Glutamatergic neuron (in vitro differentiated cells): ENCODE data around the gene CFAP58. TPM values are rescaled to one million over a fixed set of nuclear protein-coding genes. Genes with fewer than 3 reads are reported as not detected.

Source experiments
- DNase-seq: peaks from one replicate; pipeline ENCODE4 v3.0.0; 2022
- H3K27ac Mint-ChIP-seq: one replicate; pipeline ENCODE4 v1.8.0; 2020; ENCODE audit warnings: mild to moderate bottlenecking, mixed read lengths, inconsistent platforms; ENCODE audit not compliant: unreplicated experiment
- H3K27me3 Mint-ChIP-seq: one replicate; pipeline ENCODE4 v1.8.0; 2020; ENCODE audit warnings: mild to moderate bottlenecking, moderate library complexity, mixed read lengths, inconsistent platforms; ENCODE audit not compliant: unreplicated experiment
- H3K36me3 Mint-ChIP-seq: one replicate; pipeline ENCODE4 v1.8.0; 2020; ENCODE audit warnings: mild to moderate bottlenecking, mixed read lengths, inconsistent platforms; ENCODE audit not compliant: unreplicated experiment
- H3K4me1 Mint-ChIP-seq: one replicate; pipeline ENCODE4 v1.8.0; 2020; ENCODE audit warnings: mild to moderate bottlenecking, low read depth, mixed read lengths, inconsistent platforms; ENCODE audit not compliant: unreplicated experiment
- H3K4me3 Mint-ChIP-seq: one replicate; pipeline ENCODE4 v1.8.0; 2020; ENCODE audit warnings: mild to moderate bottlenecking, mixed read lengths, inconsistent platforms; ENCODE audit not compliant: unreplicated experiment
- H3K9me3 Mint-ChIP-seq: one replicate; pipeline ENCODE4 v1.8.0; 2020; ENCODE audit warnings: mild to moderate bottlenecking, moderate library complexity, mixed read lengths, inconsistent platforms; ENCODE audit not compliant: unreplicated experiment
- CTCF ChIP-seq: fragments of 200-600 bp; sonication (generic); IDR thresholded peaks from one replicate; pipeline ENCODE4 v1.5.0; 2021; ENCODE audit not compliant: partially characterized antibody, unreplicated experiment
- total RNA-seq: library from RNA; stranded (reverse); fragmentation: NEBNext Ultra II Directional; extraction: Animal tissue kit (Norgen Biotek cat#: 25700); gene quantifications from one replicate; pipeline ENCODE4 v1.2.1, GENCODE V29; 2021; ENCODE audit not compliant: unreplicated experiment

CFAP58 gene
- total RNA-seq, 1 donor from 2014 or later: 2.2 TPM

DNA sequence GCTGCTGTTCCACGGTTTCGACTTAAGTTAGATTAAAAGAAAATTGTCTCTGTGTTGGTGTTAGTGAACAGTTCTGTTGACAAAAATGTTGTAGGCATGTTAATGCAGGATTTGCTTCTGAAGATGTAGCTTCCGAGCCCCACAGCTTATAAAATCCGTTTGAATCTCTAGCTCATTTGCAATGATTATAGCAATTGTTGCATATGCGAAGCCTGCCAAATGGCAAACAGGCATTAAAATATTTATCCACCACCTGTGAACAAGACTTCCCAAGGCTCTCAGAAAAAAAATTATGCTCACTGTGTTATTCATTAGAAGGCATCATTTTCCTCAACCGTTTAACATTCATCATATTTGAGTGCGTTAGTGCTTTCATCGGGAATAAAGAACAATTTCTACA lies 14.3 kb downstream of the CFAP58 start:
- no peak for DNase-seq
- peaks cover 2% of the 10 kb centered on the region for H3K27me3 Mint-ChIP-seq
- H3K4me1 Mint-ChIP-seq: peaks cover 20% of the 10 kb centered on the region
- no peak for TF ChIP-seq CTCF
- no peak overlapping the region for H3K4me3 Mint-ChIP-seq
- peaks cover 1% of the 10 kb centered on the region for H3K9me3 Mint-ChIP-seq
- no peaks in the 10 kb centered on the region for H3K36me3 Mint-ChIP-seq
- H3K27ac Mint-ChIP-seq: no peak overlapping the region

DNA sequence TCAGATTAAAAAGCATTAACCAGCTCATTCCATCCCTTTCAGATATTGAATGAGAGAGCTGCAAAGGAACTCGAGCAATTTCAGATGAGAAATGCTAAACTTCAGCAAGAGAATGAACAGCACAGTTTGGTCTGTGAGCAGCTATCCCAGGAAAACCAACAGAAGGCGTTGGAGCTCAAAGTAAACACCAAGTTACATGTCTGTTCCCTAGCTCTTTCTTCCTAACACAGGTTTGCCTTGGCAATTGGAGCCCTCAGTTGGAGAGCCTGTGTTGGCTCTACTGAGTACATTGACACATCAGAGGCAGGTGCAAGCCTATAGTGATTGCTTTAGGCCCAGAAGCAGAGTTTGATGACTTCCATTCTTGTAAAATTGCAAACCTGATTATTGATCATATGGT lies 14.7 kb downstream of the CFAP58 start:
- Mint-ChIP-seq H3K27me3 (peaks cover 2% of the 10 kb centered on the region), H3K36me3 (no peaks in the 10 kb centered on the region), H3K4me1 (peaks cover 20% of the 10 kb centered on the region), H3K27ac (no peak overlapping the region), H3K4me3 (no peak overlapping the region), H3K9me3 (peaks cover 1% of the 10 kb centered on the region)
- no peak for TF ChIP-seq CTCF
- no peak for DNase-seq

- Mint-ChIP-seq H3K4me1 (peaks cover 11% of the 10 kb centered on the region), H3K36me3 (no peaks in the 10 kb centered on the region), H3K9me3 (peaks cover 1% of the 10 kb centered on the region), H3K27me3 (no peaks in the 10 kb centered on the region), H3K4me3 (no peak overlapping the region), H3K27ac (no peak overlapping the region)
- no peak for TF ChIP-seq CTCF
- DNase-seq: no peak
Observed at GRCh38 chr10:104371753-104372152, 18.1 kb downstream of the CFAP58 start.

DNA sequence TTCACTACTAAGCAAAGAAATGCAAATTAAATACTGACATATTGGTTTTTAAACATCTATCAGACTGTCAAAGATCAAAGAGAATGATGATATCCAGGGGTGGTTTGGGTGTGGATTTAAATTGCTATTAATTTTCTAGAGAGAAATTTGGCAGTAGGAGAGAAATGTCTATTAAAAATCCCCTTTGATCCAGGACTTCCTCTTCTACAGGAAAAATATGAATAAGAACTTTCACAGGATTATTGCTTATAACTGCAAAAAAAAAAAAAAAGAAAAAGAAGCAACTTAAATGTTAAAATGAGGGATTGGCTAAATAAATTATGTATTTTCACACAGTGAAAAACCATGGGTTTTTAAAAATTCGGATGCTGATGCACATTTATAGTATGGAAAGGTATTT lies 21.0 kb downstream of the CFAP58 start:
- H3K9me3 Mint-ChIP-seq: peaks cover 1% of the 10 kb centered on the region
- no peak for TF ChIP-seq CTCF
- no peak overlapping the region for H3K4me3 Mint-ChIP-seq
- no peaks in the 10 kb centered on the region for H3K27me3 Mint-ChIP-seq
- H3K4me1 Mint-ChIP-seq: no peaks in the 10 kb centered on the region
- DNase-seq: no peak
- no peaks in the 10 kb centered on the region for H3K36me3 Mint-ChIP-seq
- no peak overlapping the region for H3K27ac Mint-ChIP-seq

DNA sequence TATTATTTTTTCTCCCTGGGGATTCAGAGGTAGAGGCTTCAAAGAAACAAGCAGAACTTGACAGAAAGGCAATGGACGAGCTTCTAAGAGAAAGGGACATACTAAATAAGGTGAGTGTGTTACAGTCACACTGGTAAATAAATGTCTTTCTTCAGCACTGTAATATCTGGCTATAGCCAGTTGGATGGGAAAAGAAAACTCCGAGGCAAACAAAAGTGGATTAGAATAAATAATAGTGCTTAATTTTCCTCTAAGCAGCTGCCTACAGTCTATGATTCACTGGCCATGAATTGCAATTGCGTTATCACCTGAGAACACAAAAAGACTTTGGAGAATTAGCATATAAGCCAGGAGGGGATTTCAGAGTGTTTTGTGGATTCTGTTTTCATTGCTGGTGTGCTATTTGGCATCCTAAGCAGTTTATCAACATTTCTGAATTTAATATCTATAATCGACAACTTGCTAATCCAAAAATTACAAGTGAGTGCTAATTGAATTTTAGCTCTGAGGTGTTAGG lies 23.2 kb downstream of the CFAP58 start:
- no peak for DNase-seq
- Mint-ChIP-seq H3K4me1 (no peaks in the 10 kb centered on the region), H3K4me3 (no peak overlapping the region), H3K27me3 (no peaks in the 10 kb centered on the region), H3K36me3 (no peaks in the 10 kb centered on the region), H3K9me3 (no peaks in the 10 kb centered on the region), H3K27ac (no peak overlapping the region)
- TF ChIP-seq CTCF: no peak
